CD1c-positive myeloid dendritic cell (primary cell): Measurements from ENCODE around the gene DHDH.

Experiments
- DNase-seq: peaks from one replicate; pipeline ENCODE4 v3.0.0-alpha.2; 2016; ENCODE audit errors: extremely low spot score

Gene DHDH

DNA sequence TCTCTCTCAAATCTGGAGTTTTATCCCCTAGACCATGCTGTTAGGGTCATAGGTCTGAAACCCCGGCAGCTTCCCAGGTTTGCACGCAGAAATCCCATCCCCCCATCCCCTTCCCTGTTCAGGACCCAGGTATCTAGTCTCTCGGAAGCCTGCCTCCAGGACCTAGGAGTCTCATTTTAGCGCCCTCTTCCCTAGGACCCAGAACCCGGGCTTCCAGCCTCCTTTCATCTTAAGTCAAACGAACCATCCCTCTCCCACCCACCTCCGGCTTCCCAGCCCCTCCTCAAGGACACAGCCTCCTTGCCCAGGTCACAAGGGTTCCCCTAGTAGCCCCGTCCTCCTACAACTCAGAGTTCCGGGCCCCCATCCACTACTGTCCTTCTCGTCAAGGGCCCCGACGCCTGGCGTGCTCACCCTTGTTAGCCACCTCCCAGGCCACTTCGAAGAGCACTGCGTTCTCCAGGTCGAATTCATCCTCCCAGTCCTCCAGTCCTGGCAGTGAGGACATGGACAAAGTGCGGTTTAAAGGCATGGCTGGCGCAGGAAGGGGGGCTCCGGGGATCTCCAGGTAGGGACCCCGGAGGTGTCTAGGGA, 59.2 kb downstream of the DHDH start:
- DNase-seq, result no peak

DNA sequence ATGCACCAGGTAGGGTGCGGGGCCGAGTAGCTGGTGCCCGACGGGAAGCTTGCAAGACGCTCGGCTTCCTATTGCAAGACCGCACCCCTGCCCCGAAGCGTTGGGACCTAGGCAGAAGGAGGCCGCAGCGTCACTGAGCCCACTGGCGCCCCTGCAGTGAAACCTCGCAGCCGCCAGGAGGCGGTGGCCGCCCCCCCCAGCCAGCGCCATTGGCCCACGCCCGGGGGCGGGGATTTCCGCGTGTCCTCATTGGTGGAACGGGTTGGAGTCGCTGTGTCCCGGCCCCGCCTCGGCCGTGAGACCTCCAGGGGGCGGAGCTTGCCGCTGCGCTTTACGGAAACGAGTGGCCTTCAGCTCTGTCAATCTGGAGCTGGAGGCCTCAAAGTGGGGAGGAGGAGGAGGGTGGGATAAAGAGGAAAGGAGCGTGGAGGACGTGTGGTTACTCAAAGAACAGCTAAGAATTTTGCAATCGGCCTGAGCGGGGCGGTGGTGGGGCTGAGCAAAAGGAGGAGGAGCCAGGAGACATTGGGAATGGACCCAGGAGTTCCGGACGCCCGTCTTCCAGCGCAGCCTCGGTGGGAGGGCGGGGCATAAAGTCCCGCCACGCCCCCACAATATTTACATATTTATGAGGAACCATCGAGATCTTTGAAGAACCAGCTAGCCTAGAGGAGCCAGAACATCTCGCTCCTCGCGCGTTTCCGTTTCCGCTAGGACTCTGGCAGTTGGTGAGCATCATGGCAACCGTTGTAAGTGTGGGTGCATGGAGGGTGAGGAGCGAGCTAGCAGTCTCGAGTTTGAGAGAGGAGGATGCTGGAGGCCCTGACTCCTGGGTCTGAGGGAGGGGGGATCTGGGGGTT, 59.9 kb downstream of the DHDH start, which contains the start of the genes GYS1 and RUVBL2:
Gene GYS1 (minus strand): TSS at position 135 of the 860 bp plus-strand sequence. CDS start 197 bp downstream, outside the sequence.
Gene RUVBL2 (plus strand): TSS at position 713 of the 860 bp plus-strand sequence. CDS start 25 bp downstream, at position 738.
- DNase-seq, result peak; percentile 100

DNA sequence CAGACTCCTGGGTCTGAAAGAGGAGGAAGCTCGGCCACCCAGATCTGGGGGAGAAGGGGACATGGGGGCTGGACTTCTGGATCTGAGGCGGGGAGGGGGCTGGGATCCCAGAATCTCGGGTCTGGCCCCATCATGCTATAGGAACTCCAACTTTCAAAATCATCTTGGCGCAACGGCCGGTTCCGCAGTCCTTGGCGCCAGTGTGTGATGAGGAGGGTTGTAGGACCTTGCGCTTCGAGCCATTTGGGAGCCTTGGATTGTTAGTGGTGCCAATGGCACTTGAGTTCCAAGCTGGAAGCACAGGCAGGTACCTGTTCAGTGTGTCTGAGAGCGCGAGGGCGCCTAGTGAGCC, 60.5 kb downstream of the DHDH start:
- no peak for DNase-seq
